ENCODE results near the gene AGXT2.

GRCh38 chr5:35048910-35049309 lies 1.2 kb upstream of the AGXT2 start:
- TF ChIP-seq, protein P1, sequence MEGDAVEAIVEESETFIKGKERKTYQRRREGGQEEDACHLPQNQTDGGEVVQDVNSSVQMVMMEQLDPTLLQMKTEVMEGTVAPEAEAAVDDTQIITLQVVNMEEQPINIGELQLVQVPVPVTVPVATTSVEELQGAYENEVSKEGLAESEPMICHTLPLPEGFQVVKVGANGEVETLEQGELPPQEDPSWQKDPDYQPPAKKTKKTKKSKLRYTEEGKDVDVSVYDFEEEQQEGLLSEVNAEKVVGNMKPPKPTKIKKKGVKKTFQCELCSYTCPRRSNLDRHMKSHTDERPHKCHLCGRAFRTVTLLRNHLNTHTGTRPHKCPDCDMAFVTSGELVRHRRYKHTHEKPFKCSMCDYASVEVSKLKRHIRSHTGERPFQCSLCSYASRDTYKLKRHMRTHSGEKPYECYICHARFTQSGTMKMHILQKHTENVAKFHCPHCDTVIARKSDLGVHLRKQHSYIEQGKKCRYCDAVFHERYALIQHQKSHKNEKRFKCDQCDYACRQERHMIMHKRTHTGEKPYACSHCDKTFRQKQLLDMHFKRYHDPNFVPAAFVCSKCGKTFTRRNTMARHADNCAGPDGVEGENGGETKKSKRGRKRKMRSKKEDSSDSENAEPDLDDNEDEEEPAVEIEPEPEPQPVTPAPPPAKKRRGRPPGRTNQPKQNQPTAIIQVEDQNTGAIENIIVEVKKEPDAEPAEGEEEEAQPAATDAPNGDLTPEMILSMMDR (IDR thresholded peaks at IDR 0.05; ENCODE audit: low read depth, low read length, missing input control), result no peak
- TF ChIP-seq RXRA (IDR thresholded peaks at IDR 0.05) (no peak), GABPA (IDR thresholded peaks at IDR 0.05 in 1 of 2, conservative IDR thresholded peaks at IDR 0.05 in 1 of 2) (no peak), TAF1 (conservative IDR thresholded peaks at IDR 0.05) (no peak), REST (IDR thresholded peaks at IDR 0.05) (no peak), ZBTB33 (IDR thresholded peaks at IDR 0.05) (no peak), JUND (IDR thresholded peaks at IDR 0.05) (no peak), RAD21 (IDR thresholded peaks at IDR 0.05) (no peak), FOXA1 (IDR thresholded peaks at IDR 0.05) (no peak), YY1 (IDR thresholded peaks at IDR 0.05) (no peak), EGR1 (IDR thresholded peaks at IDR 0.05; ENCODE audit: low read depth in 2 of 2) (no peak)
- TF ChIP-seq, protein P2, sequence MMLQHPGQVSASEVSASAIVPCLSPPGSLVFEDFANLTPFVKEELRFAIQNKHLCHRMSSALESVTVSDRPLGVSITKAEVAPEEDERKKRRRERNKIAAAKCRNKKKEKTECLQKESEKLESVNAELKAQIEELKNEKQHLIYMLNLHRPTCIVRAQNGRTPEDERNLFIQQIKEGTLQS (IDR thresholded peaks at IDR 0.05), result no peak
